Measurements from ENCODE around the gene ACOT13.
"Not testable (repeated sequence)": the region's sequence is repeated elsewhere in the genome, so short reads cannot be mapped to it uniquely, and the experiment has no call there.

Gene ACOT13

GRCh38 chr6:24663189-24663588 is 3.7 kb upstream of the ACOT13 start:
- no peak for DNase-seq

- no peak for DNase-seq
These were observed 2.6 kb upstream of the ACOT13 start for GRCh38 chr6:24664046-24664987.

DNA sequence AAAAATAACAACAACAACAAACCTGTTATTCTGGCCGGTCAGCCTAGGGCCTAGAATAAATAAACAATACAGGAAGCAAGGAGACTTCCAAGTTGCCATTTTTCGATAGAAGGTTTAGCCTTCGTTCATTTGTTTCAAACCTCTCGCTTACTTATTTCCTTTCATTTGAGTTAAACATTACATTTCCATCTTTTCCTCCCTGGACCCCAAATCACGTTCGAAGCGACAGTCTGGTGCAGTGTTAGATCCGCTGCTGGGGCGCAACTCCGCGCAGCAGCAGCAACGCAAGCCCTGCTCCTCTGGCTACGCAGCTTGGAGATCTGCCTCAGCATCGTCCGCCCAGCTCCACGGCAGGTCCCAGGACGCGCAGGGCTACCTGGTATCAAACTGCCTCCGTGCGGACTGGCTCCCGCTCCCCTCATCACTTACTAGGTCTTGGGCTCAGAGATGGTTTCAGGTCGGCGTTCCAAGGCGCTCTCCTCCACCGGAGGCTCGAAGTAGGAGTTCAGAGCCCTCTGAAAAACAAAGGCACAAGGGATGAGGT is 708 bp upstream of the ACOT13 start:
- no peak for DNase-seq

DNA sequence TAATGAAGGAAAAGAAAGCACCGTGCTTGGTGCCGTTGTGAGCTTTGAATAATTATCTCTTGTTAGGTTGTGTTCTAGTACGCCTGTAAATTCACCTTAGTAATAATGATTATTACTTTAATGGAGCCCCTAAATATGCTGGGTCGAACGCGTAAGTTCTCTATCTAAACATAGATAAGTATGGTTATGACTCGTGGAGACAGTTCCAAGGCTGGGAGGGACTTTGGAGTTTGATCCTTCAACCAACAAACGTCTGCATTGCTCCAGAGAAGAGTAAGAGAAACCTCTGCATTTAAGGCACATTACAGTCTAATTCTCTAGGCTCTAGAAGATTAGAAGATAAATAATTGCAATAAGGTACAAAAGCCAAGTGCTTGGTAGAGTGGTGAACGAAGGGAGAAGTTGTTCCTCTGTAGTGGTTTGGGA is 514 bp downstream of the ACOT13 start:
- DNase-seq = peak; percentile 18

- DNase-seq = peak; percentile 19
These were observed 1.5 kb downstream of the ACOT13 start for GRCh38 chr6:24668066-24668996.

DNA sequence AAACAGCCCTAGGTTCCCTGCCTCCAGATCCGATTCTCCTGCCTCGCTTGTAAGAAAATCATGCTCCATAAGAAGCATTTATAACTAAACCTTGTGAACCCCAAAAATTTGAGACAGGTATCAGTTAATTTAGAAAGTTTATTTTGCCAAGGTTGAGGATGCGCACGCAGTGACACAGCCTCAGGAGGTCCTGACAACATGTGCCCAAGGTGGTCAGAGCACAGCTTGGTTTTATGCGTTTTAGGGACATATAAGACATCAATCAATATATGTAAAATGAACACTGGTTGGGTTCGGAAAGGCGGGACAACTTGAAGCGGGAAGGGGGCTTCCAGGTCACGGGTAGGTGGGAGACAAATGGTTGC is 2.1 kb downstream of the ACOT13 start:
- no peak for DNase-seq

GRCh38 chr6:24670492-24670891 is 3.6 kb downstream of the ACOT13 start:
- not testable (repeated sequence) for DNase-seq

DNA sequence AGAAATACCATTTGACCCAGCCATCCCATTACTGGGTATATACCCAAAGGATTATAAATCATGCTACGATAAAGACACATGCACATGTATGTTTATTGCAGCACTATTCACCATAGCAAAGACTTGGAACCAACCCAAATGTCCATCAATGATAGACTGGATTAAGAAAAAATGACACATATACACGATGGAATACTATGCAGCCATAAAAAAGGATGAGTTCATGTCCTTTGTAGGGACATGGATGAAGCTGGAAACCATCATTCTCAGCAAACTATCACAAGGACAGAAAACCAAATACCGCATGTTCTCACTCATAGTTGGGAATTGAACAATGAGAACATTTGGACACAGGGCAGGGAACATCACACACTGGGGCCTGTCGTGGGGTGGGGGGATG is 4.2 kb downstream of the ACOT13 start:
- not testable (repeated sequence) for DNase-seq

GRCh38 chr6:24672620-24673182 is 5.8 kb downstream of the ACOT13 start:
- no peak for DNase-seq

GRCh38 chr6:24673625-24674024 is 6.7 kb downstream of the ACOT13 start:
- no peak for DNase-seq

DNA sequence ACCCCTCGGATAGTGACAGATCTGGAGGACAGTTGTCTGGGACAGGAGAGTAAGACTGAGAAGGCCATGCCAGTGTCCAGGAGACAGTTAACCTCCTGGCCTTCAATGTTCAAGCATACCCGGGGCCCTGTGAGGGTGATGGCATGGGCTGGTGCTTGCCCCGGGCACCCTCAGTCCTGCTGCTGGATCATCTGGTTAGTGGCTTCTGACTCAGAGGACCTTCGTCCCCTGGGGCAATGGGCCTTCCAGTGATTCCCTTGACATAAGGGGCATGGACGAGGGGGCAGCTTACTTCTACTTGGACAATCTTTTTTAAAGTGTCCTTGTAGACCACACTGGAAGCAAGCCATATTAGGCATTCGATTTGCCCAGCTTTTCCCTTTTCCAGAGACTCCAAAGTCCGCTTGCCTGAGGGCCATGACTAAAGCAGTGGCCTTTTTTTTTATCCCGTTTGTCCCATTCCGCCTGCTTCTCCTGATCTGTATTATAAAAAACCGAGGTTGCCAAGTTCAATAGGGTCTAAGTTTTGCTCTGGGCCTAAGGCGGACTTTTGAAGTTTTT is 12.0 kb downstream of the ACOT13 start:
- DNase-seq = not testable (repeated sequence)

DNA sequence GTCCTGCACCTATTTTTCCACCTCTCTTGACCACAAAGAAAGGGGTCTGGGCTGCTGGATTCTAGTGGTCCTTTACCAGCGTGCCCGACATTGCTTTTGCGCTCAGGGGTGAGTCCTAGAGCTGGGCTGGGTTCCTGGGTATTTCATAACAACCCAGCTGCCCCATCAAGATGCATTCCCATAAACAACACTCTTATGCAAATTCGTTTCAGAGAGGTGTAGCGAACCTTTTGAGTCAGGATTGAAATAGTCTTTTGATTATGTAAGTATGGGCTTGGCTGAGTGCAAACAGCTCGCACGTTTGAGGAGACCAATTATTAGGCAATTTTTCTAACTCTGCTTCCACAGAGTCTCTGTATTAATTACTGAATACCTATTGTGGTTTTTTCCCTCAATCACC is 13.7 kb downstream of the ACOT13 start:
- no peak for DNase-seq

DNA sequence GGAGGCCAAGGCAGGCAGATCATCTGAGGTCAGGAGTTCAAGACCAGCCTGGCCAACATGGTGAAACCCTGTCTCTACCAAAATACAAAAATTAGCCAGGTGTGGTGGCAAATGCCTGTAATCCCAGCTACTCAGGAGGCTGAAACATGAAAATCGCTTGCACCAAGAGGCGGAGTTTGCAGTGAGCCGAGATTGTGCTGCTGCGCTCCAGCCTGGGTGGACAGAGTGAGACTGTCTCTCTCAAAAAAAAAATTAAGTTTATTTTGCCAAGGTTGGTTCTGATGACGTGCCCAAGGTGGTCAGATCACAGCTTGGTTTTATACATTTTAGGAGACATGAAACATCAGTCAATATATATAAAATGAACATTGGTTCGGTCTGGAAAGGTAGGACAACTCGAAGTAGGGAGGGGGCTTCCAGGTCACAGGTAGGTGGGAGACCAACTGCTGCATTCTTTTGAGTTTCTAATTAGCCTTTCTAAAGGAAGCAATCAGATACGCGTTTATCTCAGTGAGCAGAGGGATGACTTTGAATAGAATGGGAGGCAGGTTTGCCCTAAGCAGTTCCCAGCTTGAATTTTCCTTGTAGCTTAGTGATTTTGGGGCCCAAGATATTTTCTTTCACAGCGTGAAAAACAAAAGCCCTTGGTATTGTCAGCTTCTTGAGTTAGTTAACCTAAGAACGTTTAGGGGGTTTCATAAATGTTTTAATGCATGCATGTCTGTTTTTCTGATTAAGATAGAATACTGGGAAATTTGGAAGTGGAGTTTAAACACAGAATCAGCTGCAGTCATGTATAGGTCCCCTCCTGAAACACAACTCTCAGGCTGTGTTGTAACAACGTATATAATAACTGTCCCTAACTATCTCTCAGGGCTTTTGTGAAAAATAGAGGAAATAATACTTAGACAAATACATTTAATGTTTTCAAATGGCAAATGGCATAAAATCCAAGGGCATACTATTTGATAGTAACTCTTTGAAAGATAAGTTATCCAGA is 16.7 kb downstream of the ACOT13 start:
- no peak for DNase-seq

- DNase-seq = no peak
These were observed 19.5 kb downstream of the ACOT13 start for GRCh38 chr6:24686408-24686807.

DNA sequence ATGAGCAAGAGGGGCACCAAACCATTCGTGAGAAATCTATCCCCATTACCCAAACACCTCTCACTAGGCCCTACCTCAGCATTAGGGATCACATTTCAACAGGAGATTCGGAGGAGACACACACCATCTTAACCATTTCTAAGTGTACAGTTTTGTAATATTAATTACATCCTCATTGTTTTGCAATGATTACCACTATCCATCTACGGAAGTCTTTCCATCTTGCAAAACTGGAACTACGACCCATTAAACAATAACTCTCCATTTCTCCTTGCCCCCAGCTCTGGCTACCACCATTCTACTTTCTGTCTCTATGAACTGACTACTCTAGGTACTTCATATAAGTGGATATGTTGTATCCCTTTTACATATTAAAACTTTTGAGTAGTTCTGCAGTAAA is 20.1 kb downstream of the ACOT13 start:
- DNase-seq = no peak

GRCh38 chr6:24689964-24690363 is 23.1 kb downstream of the ACOT13 start:
- DNase-seq = no peak

GRCh38 chr6:24690593-24690992 is 23.7 kb downstream of the ACOT13 start:
- DNase-seq = no peak

DNA sequence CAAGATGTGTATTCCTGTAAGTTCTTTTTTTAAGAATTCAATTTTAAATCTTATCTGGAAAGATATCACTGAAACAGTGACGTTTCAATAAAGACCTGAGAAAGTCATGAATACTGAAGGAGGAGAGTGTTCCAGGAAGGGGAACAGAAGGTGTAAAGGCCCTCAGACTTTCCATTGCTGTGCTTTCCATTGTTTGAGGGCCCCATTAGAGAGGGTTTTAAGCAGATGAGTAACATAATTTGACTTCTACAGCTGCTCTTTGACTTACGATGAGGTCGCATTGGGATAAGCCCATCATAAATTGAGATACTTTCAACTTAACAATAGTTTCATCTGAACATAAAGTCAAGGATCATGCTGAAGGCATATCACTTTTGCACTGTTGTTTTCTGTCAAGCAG is 24.7 kb downstream of the ACOT13 start:
- DNase-seq = no peak

GRCh38 chr6:24692003-24692402 is 25.1 kb downstream of the ACOT13 start:
- no peak for DNase-seq

DNA sequence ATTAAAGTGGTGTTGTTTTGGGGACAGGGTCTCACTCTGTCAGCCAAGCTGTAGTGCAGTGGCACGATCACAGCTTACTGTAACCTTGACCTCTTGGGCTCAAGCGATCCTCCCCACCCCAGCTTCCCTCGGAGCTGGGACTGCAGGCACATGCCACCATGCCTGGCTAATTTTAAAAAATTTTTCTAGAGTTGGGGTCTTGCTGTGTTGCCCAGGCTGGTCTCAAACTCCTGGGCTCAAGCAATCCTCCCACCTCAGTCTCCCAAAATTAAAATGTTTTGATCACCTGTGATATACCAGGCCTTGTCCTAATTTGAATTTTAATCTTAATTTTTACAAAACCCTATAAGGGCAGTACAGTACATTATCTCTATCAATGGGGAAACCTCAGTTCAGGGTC is 25.5 kb downstream of the ACOT13 start:
- DNase-seq = no peak

DNA sequence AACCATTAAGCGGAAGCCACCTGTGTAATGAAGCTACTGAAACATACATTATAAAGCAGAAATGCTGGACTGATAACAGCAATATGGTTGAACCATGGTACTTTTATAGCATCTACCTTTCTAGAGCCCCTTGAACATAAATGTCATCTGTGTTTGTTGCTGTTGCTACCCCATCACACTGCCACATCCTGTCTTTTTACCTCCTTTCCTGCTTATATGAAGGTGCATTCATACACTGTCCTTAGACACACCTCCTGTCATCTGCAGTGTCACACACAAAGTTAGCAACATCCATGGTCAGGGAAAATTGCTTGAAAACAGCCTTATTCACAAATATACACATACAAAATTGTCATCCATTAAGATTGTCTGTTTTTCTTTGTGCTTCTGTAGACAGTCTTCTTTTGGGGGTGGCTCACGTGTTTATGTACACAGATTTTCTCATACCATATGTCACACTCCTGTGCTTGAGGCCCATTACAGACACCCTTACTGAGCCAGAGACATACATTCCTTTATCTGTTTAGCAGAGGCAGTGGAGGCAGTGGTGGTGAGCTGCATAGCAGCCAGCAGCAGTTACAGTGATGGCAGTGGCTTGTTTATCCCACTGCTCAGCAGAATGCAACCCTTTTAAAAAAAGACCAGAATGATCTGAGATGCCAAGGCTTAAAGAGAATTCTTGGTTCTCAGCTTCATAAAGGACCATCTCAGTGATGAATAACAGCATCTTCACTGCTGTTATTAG is 26.1 kb downstream of the ACOT13 start:
- DNase-seq = no peak

All from CD4-positive, alpha-beta T cell treated with Interleukin-21 for 1 hour (primary cell).